Adrenal gland (tissue), 19 donors: ENCODE data around the gene TPPP3. TPM values are rescaled to one million over a fixed set of nuclear protein-coding genes. Genes with fewer than 3 reads are reported as not detected.

Source experiments
- DNase-seq, 7 donors: peaks; one replicate each; pipeline ENCODE4 v3.0.0-alpha.2; 2019 to 2020
- H3K27ac ChIP-seq, 5 donors: fragments of 200-600 bp; sonication (generic) in 4 of 5; 1 replicate in 3 of 5; 2 replicates in 2 of 5; pipeline versions ENCODE4 v1.5.1 to v1.8.0; 2016 to 2020; ENCODE audit warnings: mild to moderate bottlenecking in 1 of 5
- H3K27me3 ChIP-seq: fragments of 200-600 bp; 2 replicates; pipeline ENCODE4 v1.8.0; 2021
- H3K36me3 ChIP-seq, 2 donors: fragments of 200-600 bp; replicated peaks in 1 of 2; 1 replicate in 1 of 2; 2 replicates in 1 of 2; pipeline versions ENCODE4 v1.5.1 to v1.8.0; 2018 to 2022
- H3K4me1 ChIP-seq, 2 donors: fragments of 200-600 bp; replicated peaks in 1 of 2; 1 replicate in 1 of 2; 2 replicates in 1 of 2; pipeline versions ENCODE4 v1.5.1 to v1.8.0; 2018 to 2021
- H3K4me3 ChIP-seq, 4 donors: fragments of 200-600 bp; sonication (generic) in 3 of 4; one replicate each; pipeline ENCODE4 v1.5.1; 2016 to 2018
- H3K9me3 ChIP-seq, 3 donors: fragments of 200-600 bp; sonication (generic) in 1 of 3; replicated peaks in 1 of 3; 1 replicate in 2 of 3; 2 replicates in 1 of 3; pipeline versions ENCODE4 v1.5.1 to v1.8.0; 2016 to 2021
- POLR2A ChIP-seq, 2 donors: fragments of 450-650 bp; IDR thresholded peaks; one replicate each; pipeline ENCODE4 v1.6.1; 2017; ENCODE audit warnings: antibody characterized with exemption in 2 of 2, mild to moderate bottlenecking in 2 of 2, moderate library complexity in 1 of 2
- WGBS, 4 donors: extraction: QIAGEN DNeasy Blood & Tissue Kit in 2 of 4; methylation state at CpG; one replicate each; pipeline versions ENCODE4 v1.1.5 to v1.1.7; 2013 to 2017; 5-methylcytosine and 5-hydroxymethylcytosine counted together
- intact Hi-C, 2 donors: fragments of 100-400 bp; cut with DNase I; formaldehyde crosslinking; loops; one replicate each; pipeline versions ENCODE4 v1.14.1 to v1.15.0; 2022 to 2023
- long read RNA-seq, 10 donors: library from polyadenylated mRNA in 3 of 10; unstranded in 2 of 10; stranded (forward) in 1 of 10; transcript quantifications; one replicate each; pipeline ENCODE4 v2.0.0 and lab custom pipeline, GENCODE V29; 2021 to 2026
- polyA plus RNA-seq, 3 donors: library from polyadenylated mRNA; stranded (reverse); fragments of 200-250 nt in 2 of 3; fragments of 350-450 nt in 1 of 3; fragmentation: Illumina TruSeq in 1 of 3; extraction: RNeasy Lipid Tissue Mini Kit (QIAGEN cat#74804) in 1 of 3; gene quantifications; one replicate each; pipeline ENCODE4 v1.2.3, GENCODE V29; 2013 to 2014
- total RNA-seq, 9 donors: library from RNA; depleted of rRNA in 4 of 9; stranded (reverse); fragments of >200 nt in 4 of 9; fragments of 120-200 nt in 1 of 9; fragmentation: NEBNext Ultra II Directional in 1 of 9; extraction: Animal tissue kit (Norgen Biotek cat#: 25700) in 1 of 9; gene quantifications; one replicate each; pipeline versions ENCODE4 v1.1.0 to v1.2.4, GENCODE V29; 2013 to 2023
- TF ChIP-seq, protein P1 (sequence below), 6 experiments: fragments of 450-650 bp in 4 of 6; fragments of 200-600 bp in 2 of 6; sonication (generic) in 1 of 6; IDR thresholded peaks; 1 replicate in 5 of 6; 2 replicates in 1 of 6; pipeline versions ENCODE4 v1.5.1 to v1.8.0; 2016 to 2021; ENCODE audit warnings: antibody characterized with exemption in 6 of 6, mild to moderate bottlenecking in 2 of 6, moderate library complexity in 1 of 6
- donor health status: healthy with polysubstance abuse.
- donor health status: Bipolar disorder and iron deficiency.
- donor health status: DM: yes; HTN: yes; CAD: no.
- donor health status: DM: no; HTN: no; CAD: no.
- donor health status: DM: no; HTN: no; CAD: no.
- donor health status: DM: yes; HTN: yes; CAD: no.

TPPP3 gene
- total RNA-seq: 10 to 100 TPM in 1 of 9 donors, 1 to 10 TPM in 7, not detected in 1; 1.1 to 12.8 (median 3.4) TPM
- 10 to 100 TPM in 2 of 3 donors, 1 to 10 TPM in 1; 9.4 to 22.7 (median 16.6) TPM for polyA plus RNA-seq
- long read RNA-seq, donor 1, partial matches to known transcripts: 0 of 3 reads
- long read RNA-seq, donor 1, other reads (novel, unspliced or antisense): 0 of 3 reads
- long read RNA-seq, donor 2, partial matches to known transcripts: 0 of 1 reads
- long read RNA-seq, donor 2, other reads (novel, unspliced or antisense): 0 of 1 reads
- long read RNA-seq, donor 3, partial matches to known transcripts: 0 of 2 reads
- long read RNA-seq, donor 3, other reads (novel, unspliced or antisense): 0 of 2 reads
- long read RNA-seq, donor 4: 0 reads
- long read RNA-seq, donor 5, partial matches to known transcripts: 0 of 3 reads
- long read RNA-seq, donor 5, other reads (novel, unspliced or antisense): 0 of 3 reads
- long read RNA-seq, donor 6, transcript TPPP3-202 (4 exons, 1,058 nt): major isoform, 7 of 12 reads
- long read RNA-seq, donor 6, partial matches to known transcripts: 4 of 12 reads
- long read RNA-seq, donor 6, other reads (novel, unspliced or antisense): 0 of 12 reads
- long read RNA-seq, donor 7, transcript TPPP3-202 (4 exons, 1,058 nt): major isoform, 7 of 9 reads
- long read RNA-seq, donor 7, partial matches to known transcripts: 0 of 9 reads
- long read RNA-seq, donor 7, other reads (novel, unspliced or antisense): 0 of 9 reads
- long read RNA-seq, donor 8, partial matches to known transcripts: 0 of 1 reads
- long read RNA-seq, donor 8, other reads (novel, unspliced or antisense): 0 of 1 reads
- long read RNA-seq, donor 9, partial matches to known transcripts: 0 of 3 reads
- long read RNA-seq, donor 9, other reads (novel, unspliced or antisense): 0 of 3 reads
- long read RNA-seq, donor 10: 0 reads

DNA sequence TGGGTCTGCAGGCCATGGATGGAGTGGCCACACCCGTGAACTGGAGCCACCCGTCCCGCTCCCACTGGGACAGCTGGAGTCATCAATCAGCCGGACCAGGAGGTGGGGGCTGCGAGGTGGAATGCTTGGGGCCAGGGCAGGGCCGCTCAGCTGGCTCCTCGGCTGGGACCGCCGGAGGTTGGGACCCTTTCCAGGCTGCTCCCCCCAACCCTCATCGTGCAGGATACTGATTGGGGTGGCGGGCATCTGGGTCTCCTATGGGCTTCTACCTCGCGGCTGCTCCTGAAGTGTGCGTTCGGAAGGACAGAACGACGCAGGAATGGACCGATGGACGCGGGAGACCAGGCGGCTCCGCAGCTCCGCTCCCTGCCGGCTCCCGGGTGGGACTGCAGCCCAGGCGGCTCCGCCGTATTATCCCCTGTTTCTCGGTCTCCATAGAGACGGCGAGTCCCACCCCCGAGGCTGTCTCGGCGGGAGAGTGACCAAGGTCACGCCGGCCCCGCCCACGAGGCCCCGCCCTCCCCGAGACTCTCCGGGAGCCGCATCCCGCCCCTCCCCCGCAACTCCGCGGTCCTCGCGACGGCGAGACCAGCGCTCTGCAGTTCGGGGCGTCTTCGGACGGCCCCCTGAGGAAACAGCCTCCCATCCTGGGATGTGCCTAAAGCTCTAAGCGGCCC lies at the start of gene TPPP3:
Gene TPPP3, minus strand, starts transcription at position 388 of the 677 bp plus-strand sequence. CDS start 2,387 bp downstream, outside the sequence.
- 2 to 5% (median 3%) methylated on average over 11 to 56 of the region's 56 CpGs for WGBS, 4 donors
- Histone ChIP-seq H3K9me3 (no peaks in the 10 kb centered on the region), H3K27me3 (peaks cover 8% of the 10 kb centered on the region), H3K4me3 (peak within 1 kb of the TSS in 1 of 4 donors; percentile 40), H3K36me3 (no peaks in the 10 kb centered on the region), H3K27ac (peak within 1 kb of the TSS in 1 of 5 donors; percentile 56), H3K4me1 (peaks cover 14 to 38% of the 10 kb centered on the region in 2 donors)
- TF ChIP-seq, protein P1, sequence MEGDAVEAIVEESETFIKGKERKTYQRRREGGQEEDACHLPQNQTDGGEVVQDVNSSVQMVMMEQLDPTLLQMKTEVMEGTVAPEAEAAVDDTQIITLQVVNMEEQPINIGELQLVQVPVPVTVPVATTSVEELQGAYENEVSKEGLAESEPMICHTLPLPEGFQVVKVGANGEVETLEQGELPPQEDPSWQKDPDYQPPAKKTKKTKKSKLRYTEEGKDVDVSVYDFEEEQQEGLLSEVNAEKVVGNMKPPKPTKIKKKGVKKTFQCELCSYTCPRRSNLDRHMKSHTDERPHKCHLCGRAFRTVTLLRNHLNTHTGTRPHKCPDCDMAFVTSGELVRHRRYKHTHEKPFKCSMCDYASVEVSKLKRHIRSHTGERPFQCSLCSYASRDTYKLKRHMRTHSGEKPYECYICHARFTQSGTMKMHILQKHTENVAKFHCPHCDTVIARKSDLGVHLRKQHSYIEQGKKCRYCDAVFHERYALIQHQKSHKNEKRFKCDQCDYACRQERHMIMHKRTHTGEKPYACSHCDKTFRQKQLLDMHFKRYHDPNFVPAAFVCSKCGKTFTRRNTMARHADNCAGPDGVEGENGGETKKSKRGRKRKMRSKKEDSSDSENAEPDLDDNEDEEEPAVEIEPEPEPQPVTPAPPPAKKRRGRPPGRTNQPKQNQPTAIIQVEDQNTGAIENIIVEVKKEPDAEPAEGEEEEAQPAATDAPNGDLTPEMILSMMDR (IDR thresholded peaks at IDR 0.05): peak; percentile 56 to 73 (median 64)
- TF ChIP-seq POLR2A (IDR thresholded peaks at IDR 0.05): peak; percentile 2 to 19
- intact Hi-C loops: no loop called here
- DNase-seq: peak; percentile 80 to 93 (median 85)

DNA sequence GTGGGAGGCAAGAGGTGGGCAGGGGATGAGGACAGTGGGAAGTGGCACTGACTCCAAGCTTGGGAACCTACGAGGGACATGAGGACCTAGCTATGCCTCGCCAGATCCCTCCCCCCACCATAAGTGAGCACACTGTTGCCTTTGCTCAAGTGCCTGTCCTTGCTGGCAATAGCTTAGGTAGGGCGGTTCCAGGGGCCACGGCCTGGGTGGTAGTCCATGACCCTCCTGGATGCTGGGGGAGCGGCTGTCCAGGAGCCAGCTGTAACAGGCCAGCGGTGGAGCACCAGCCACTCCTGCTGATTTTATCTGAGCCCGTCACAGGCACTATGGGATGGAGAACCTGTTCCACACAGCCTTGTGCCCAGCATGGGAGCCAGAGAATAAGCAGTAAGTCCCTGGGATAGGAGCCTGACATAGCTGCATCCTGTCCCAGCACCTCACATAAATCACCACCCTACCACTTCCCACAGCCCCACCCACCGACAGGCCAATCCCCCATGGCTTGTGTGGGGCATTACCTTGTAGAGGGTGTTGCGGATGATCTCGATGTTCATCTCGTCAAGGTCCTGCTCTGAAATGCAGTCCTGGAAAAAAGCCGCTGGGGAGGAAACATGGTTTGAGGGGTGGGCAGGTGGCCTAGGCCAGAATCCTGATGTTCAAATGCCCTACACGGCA lies 49.4 kb upstream of the TPPP3 start:
- intact Hi-C loops: no loop called here
- H3K27me3 ChIP-seq: no peaks in the 10 kb centered on the region
- DNase-seq: no peak
- H3K36me3 ChIP-seq: peaks cover 0 to 32% of the 10 kb centered on the region in 2 donors
- TF ChIP-seq, protein P1 (IDR thresholded peaks at IDR 0.05): no peak
- no peak for TF ChIP-seq POLR2A (IDR thresholded peaks at IDR 0.05)
- WGBS, 4 donors: 60 to 71% (median 66%) methylated on average over 1 to 13 of the region's 13 CpGs
- no peak overlapping the region for H3K4me3 ChIP-seq
- H3K9me3 ChIP-seq: no peaks in the 10 kb centered on the region
- peak overlapping the region in 4 of 5 donors; percentile 53 to 85 (median 76) for H3K27ac ChIP-seq
- H3K4me1 ChIP-seq: peaks cover 54 to 63% of the 10 kb centered on the region in 2 donors

DNA sequence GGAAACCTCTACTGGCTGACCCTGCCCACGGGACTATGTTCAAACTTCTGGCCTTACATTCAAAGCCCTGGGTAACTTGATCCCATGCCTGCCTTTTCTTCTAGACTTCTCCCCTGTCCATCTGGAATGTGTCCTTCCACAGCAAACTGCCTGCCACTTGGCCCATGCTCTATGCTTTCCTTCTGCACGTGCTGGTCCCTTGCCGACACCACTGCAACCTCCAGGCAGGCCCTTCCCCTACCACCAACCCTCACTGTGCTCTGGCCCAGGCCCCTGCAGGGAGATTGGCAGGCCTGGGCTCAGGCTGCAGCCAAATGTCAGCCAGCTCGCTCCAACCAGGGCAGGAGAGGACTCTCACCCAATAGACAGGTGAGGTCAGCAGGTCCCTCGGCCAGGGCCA lies 48.6 kb upstream of the TPPP3 start:
- Histone ChIP-seq H3K9me3 (no peaks in the 10 kb centered on the region), H3K36me3 (peaks cover 0 to 40% of the 10 kb centered on the region in 2 donors), H3K27me3 (no peaks in the 10 kb centered on the region), H3K4me1 (peaks cover 46 to 55% of the 10 kb centered on the region in 2 donors), H3K4me3 (no peak overlapping the region), H3K27ac (peak overlapping the region in 1 of 5 donors; percentile 85)
- TF ChIP-seq, protein P1 (IDR thresholded peaks at IDR 0.05): no peak
- no peak for TF ChIP-seq POLR2A (IDR thresholded peaks at IDR 0.05)
- no peak for DNase-seq
- WGBS, 4 donors: 73 to 83% (median 75%) methylated on average over 5 of the region's 5 CpGs
- intact Hi-C loops: no loop called here
